ENCODE data around the gene TTYH3. TPM values are rescaled to one million over a fixed set of nuclear protein-coding genes. Genes with fewer than 3 reads are reported as not detected.
"Not testable (repeated sequence)": the region's sequence is repeated elsewhere in the genome, so short reads cannot be mapped to it uniquely, and the experiment has no call there.

TTYH3 gene
- total RNA-seq (2014; rRNA removed), result 29.2 and 31.8 TPM in 2 replicates
- 68.7 TPM for polyA plus RNA-seq (2012)

- DNase-seq (ENCODE audit: low read depth), result no peak
Observed at GRCh38 chr7:2631946-2632732, at the start of gene TTYH3. Gene TTYH3 (plus strand): TSS chr7:2631986. CDS start chr7:2632156, 170 bp downstream.

- DNase-seq (ENCODE audit: low read depth), result no peak
Observed at GRCh38 chr7:2582006-2582735, 49.6 kb upstream of the TTYH3 start.

- DNase-seq (ENCODE audit: low read depth), result no peak
Observed at GRCh38 chr7:2583798-2584580, 47.8 kb upstream of the TTYH3 start.

- no peak for DNase-seq (ENCODE audit: low read depth)
Observed at GRCh38 chr7:2585446-2585845, 46.3 kb upstream of the TTYH3 start.

GRCh38 chr7:2586326-2587020 lies 45.3 kb upstream of the TTYH3 start:
- no peak for DNase-seq (ENCODE audit: low read depth)

GRCh38 chr7:2587134-2587533 lies 44.7 kb upstream of the TTYH3 start:
- no peak for DNase-seq (ENCODE audit: low read depth)

- no peak for DNase-seq (ENCODE audit: low read depth)
Observed at GRCh38 chr7:2587778-2588177, 44.0 kb upstream of the TTYH3 start.

GRCh38 chr7:2589341-2589740 lies 42.4 kb upstream of the TTYH3 start:
- DNase-seq (ENCODE audit: low read depth), result no peak

GRCh38 chr7:2589941-2590340 lies 41.8 kb upstream of the TTYH3 start:
- DNase-seq (ENCODE audit: low read depth), result not testable (repeated sequence)

GRCh38 chr7:2592375-2592865 lies 39.4 kb upstream of the TTYH3 start:
- DNase-seq (ENCODE audit: low read depth), result no peak

- DNase-seq (ENCODE audit: low read depth), result no peak
Observed at GRCh38 chr7:2593036-2593727, 38.6 kb upstream of the TTYH3 start.

- DNase-seq (ENCODE audit: low read depth), result no peak
Observed at GRCh38 chr7:2594599-2594998, 37.2 kb upstream of the TTYH3 start.

- no peak for DNase-seq (ENCODE audit: low read depth)
Observed at GRCh38 chr7:2595258-2595860, 36.4 kb upstream of the TTYH3 start.

- DNase-seq (ENCODE audit: low read depth), result no peak
Observed at GRCh38 chr7:2596464-2597272, 35.1 kb upstream of the TTYH3 start.

GRCh38 chr7:2597273-2597640 lies 34.5 kb upstream of the TTYH3 start:
- DNase-seq (ENCODE audit: low read depth), result no peak

- no peak for DNase-seq (ENCODE audit: low read depth)
Observed at GRCh38 chr7:2598154-2598823, 33.5 kb upstream of the TTYH3 start.

GRCh38 chr7:2601065-2601464 lies 30.7 kb upstream of the TTYH3 start:
- no peak for DNase-seq (ENCODE audit: low read depth)

GRCh38 chr7:2601907-2602306 lies 29.9 kb upstream of the TTYH3 start:
- no peak for DNase-seq (ENCODE audit: low read depth)
